ENCODE results near the gene CRYGN. TPM values are rescaled to one million over a fixed set of nuclear protein-coding genes. Genes with fewer than 3 reads are reported as not detected.
A peak's percentile ranks its signal among the peaks of the same experiment; 100 is the strongest.

Gene CRYGN
- total RNA-seq, 2 donors from 2014 or later, result not detected

DNA sequence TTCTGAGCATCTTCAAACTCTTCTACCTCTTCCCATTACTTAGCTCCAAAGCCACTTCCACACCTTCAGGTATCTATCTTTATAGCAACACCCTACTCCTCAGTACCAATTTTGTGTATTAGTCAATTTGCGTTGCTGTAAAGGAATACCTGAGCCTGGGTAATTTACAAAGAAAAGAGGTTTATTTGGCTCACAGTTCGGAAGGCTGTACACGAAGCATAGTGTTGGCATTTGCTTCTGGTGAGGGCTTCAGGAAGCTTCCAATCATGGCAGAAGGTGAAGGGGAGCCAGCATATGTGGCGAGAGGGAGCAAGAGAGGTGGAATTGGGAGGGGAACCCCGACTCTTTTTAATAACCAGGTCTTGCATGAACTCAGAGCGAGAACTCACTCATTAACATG, 17.6 kb upstream of the CRYGN start:
- no peaks in the 10 kb centered on the region for H3K9me3 ChIP-seq
- H3K36me3 ChIP-seq, result no peaks in the 10 kb centered on the region
- no peak overlapping the region for H3K4me3 ChIP-seq
- H3K27me3 ChIP-seq, result no peaks in the 10 kb centered on the region
- no peak for DNase-seq
- H3K9ac ChIP-seq (ENCODE audit: low read depth in 2 of 2, low read length in 2 of 2), result no peak overlapping the region
- TF ChIP-seq, protein P1, sequence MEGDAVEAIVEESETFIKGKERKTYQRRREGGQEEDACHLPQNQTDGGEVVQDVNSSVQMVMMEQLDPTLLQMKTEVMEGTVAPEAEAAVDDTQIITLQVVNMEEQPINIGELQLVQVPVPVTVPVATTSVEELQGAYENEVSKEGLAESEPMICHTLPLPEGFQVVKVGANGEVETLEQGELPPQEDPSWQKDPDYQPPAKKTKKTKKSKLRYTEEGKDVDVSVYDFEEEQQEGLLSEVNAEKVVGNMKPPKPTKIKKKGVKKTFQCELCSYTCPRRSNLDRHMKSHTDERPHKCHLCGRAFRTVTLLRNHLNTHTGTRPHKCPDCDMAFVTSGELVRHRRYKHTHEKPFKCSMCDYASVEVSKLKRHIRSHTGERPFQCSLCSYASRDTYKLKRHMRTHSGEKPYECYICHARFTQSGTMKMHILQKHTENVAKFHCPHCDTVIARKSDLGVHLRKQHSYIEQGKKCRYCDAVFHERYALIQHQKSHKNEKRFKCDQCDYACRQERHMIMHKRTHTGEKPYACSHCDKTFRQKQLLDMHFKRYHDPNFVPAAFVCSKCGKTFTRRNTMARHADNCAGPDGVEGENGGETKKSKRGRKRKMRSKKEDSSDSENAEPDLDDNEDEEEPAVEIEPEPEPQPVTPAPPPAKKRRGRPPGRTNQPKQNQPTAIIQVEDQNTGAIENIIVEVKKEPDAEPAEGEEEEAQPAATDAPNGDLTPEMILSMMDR (IDR thresholded peaks at IDR 0.05), result no peak
- intact Hi-C loops (cut with DNase I), result no loop called here
- H3K4me1 ChIP-seq, result peaks cover 11% of the 10 kb centered on the region
- no peak overlapping the region for H3K27ac ChIP-seq

- no peak overlapping the region for H3K27ac ChIP-seq
- TF ChIP-seq, protein P1 (IDR thresholded peaks at IDR 0.05), result no peak
- H3K27me3 ChIP-seq, result no peaks in the 10 kb centered on the region
- no peaks in the 10 kb centered on the region for H3K36me3 ChIP-seq
- intact Hi-C loops (cut with DNase I), result no loop called here
- H3K4me1 ChIP-seq, result peaks cover 11% of the 10 kb centered on the region
- H3K9ac ChIP-seq (ENCODE audit: low read depth in 2 of 2, low read length in 2 of 2), result no peak overlapping the region
- no peak for DNase-seq
- H3K9me3 ChIP-seq, result no peaks in the 10 kb centered on the region
- H3K4me3 ChIP-seq, result no peak overlapping the region
Measured at GRCh38 chr7:151456782-151457181, 16.8 kb upstream of the CRYGN start.

- TF ChIP-seq, protein P1 (IDR thresholded peaks at IDR 0.05), result no peak
- Histone ChIP-seq H3K4me3 (no peak overlapping the region), H3K9me3 (no peaks in the 10 kb centered on the region), H3K36me3 (no peaks in the 10 kb centered on the region), H3K27ac (no peak overlapping the region), H3K9ac (ENCODE audit: low read depth in 2 of 2, low read length in 2 of 2) (no peak overlapping the region), H3K27me3 (no peaks in the 10 kb centered on the region), H3K4me1 (peaks cover 11% of the 10 kb centered on the region)
- intact Hi-C loops (cut with DNase I), result no loop called here
- no peak for DNase-seq
Measured at GRCh38 chr7:151456276-151456675, 16.3 kb upstream of the CRYGN start.

DNA sequence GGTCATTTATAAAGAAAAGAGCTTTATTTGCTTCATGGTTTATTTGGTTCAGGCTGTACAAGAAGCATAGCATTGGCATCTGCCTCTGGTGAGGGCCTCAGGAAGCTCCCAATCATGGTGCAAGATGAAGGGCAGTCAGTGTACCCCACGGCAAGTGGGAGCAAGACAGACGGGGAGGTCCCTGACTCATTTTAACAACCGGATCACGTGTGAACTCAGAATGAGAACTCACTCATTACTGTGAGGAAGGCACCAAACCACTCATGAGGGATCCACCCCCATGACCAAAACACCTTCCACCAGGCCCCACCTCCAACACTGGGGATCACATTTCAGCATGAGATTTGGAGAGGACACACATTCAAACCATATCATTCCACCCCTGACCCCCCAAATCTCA, 15.7 kb upstream of the CRYGN start:
- intact Hi-C loops (cut with DNase I), result no loop called here

GRCh38 chr7:151454932-151455530, 15.1 kb upstream of the CRYGN start:
- no peak overlapping the region for H3K27ac ChIP-seq
- no peaks in the 10 kb centered on the region for H3K27me3 ChIP-seq
- H3K4me1 ChIP-seq, result peaks cover 5% of the 10 kb centered on the region
- H3K9me3 ChIP-seq, result no peaks in the 10 kb centered on the region
- peak; percentile 9 for DNase-seq
- H3K4me3 ChIP-seq, result no peak overlapping the region
- H3K36me3 ChIP-seq, result no peaks in the 10 kb centered on the region
- TF ChIP-seq, protein P1 (IDR thresholded peaks at IDR 0.05), result no peak
- intact Hi-C loops (cut with DNase I), result no loop called here
- H3K9ac ChIP-seq (ENCODE audit: low read depth in 2 of 2, low read length in 2 of 2), result no peak overlapping the region

More for the DNA sequence above, 15.7 kb upstream of the CRYGN start:
- peak; percentile 4 for DNase-seq
- H3K27me3 ChIP-seq, result no peaks in the 10 kb centered on the region
- no peaks in the 10 kb centered on the region for H3K9me3 ChIP-seq
- TF ChIP-seq, protein P1 (IDR thresholded peaks at IDR 0.05), result no peak
- H3K4me1 ChIP-seq, result peaks cover 11% of the 10 kb centered on the region
- no peak overlapping the region for H3K4me3 ChIP-seq
- H3K9ac ChIP-seq (ENCODE audit: low read depth in 2 of 2, low read length in 2 of 2), result no peak overlapping the region
- no peak overlapping the region for H3K27ac ChIP-seq
- H3K36me3 ChIP-seq, result no peaks in the 10 kb centered on the region
